HEK293T (cell line): ENCODE results near the gene CCDC149.

Experiments
- CTCF ChIA-PET: fragments of 350-600 bp; formaldehyde crosslinking; extraction: SDS; loops from one replicate; lab custom pipeline; 2021; ENCODE audit warnings: antibody characterized with exemption, inconsistent platforms; lab: Yijun Ruan, JAX
- POLR2A ChIA-PET: fragments of 350-600 bp; formaldehyde crosslinking; extraction: SDS; loops from one replicate; lab custom pipeline; 2020; ENCODE audit warnings: antibody characterized with exemption, inconsistent platforms; lab: Yijun Ruan, JAX
- DNase-seq: peaks from one replicate; pipeline ENCODE4 v3.0.0; 2012; ENCODE audit warnings: mixed read lengths; ENCODE audit errors: extremely low spot score
- ARNT ChIP-seq: fragments of 450-650 bp; IDR thresholded peaks from 2 replicates; pipeline ENCODE4 v1.6.1; 2017; ENCODE audit warnings: mild to moderate bottlenecking
- BHLHE40 ChIP-seq: fragments of 450-650 bp; IDR thresholded peaks from 2 replicates; pipeline ENCODE4 v1.6.1; 2016; ENCODE audit warnings: mild to moderate bottlenecking, moderate library complexity, borderline replicate concordance
- CTBP1 ChIP-seq: fragments of 450-650 bp; IDR thresholded peaks from 2 replicates; pipeline ENCODE4 v1.6.1; 2016; ENCODE audit warnings: borderline replicate concordance
- ELF4 ChIP-seq: fragments of 450-650 bp; IDR thresholded peaks from 2 replicates; pipeline ENCODE4 v1.6.1; 2017; ENCODE audit warnings: antibody characterized with exemption
- FOXA1 ChIP-seq: fragments of 450-650 bp; IDR thresholded peaks from 2 replicates; pipeline ENCODE4 v1.6.1; 2016; ENCODE audit warnings: mild to moderate bottlenecking
- FOXK2 ChIP-seq: fragments of 450-650 bp; IDR thresholded peaks from 2 replicates; pipeline ENCODE4 v1.6.1; 2016; ENCODE audit warnings: mild to moderate bottlenecking
- FOXM1 ChIP-seq: fragments of 450-650 bp; IDR thresholded peaks from 2 replicates; pipeline ENCODE4 v1.6.1; 2017; ENCODE audit warnings: mild to moderate bottlenecking, borderline replicate concordance
- HDGF ChIP-seq: fragments of 450-650 bp; IDR thresholded peaks from 2 replicates; pipeline ENCODE4 v1.6.1; 2017; ENCODE audit warnings: antibody characterized with exemption, borderline replicate concordance
- L3MBTL2 ChIP-seq: fragments of 450-650 bp; conservative IDR thresholded peaks from 2 replicates; pipeline ENCODE4 v1.6.1; 2016; ENCODE audit warnings: mild to moderate bottlenecking
- LEF1 ChIP-seq: fragments of 450-650 bp; IDR thresholded peaks from 2 replicates; pipeline ENCODE4 v1.6.1; 2017; ENCODE audit warnings: mild to moderate bottlenecking, borderline replicate concordance
- NFRKB ChIP-seq: fragments of 450-650 bp; IDR thresholded peaks from 2 replicates; pipeline ENCODE4 v1.6.1; 2016; ENCODE audit warnings: mild to moderate bottlenecking, moderate library complexity
- SP1 ChIP-seq: fragments of 450-650 bp; IDR thresholded peaks from 2 replicates; pipeline ENCODE4 v1.6.1; 2017
- SUZ12 ChIP-seq: fragments of 450-650 bp; IDR thresholded peaks from 2 replicates; pipeline ENCODE4 v1.6.1; 2016; ENCODE audit warnings: mild to moderate bottlenecking
- TARDBP ChIP-seq: fragments of 450-650 bp; IDR thresholded peaks from 2 replicates; pipeline ENCODE4 v1.6.1; 2016
- ZNF384 ChIP-seq: fragments of 450-650 bp; IDR thresholded peaks from 2 replicates; pipeline ENCODE4 v1.6.1; 2016
- TF ChIP-seq, protein P1 (sequence below): fragments of 450-650 bp; IDR thresholded peaks from 2 replicates; pipeline ENCODE4 v1.6.1; 2016

The CCDC149 gene

DNA sequence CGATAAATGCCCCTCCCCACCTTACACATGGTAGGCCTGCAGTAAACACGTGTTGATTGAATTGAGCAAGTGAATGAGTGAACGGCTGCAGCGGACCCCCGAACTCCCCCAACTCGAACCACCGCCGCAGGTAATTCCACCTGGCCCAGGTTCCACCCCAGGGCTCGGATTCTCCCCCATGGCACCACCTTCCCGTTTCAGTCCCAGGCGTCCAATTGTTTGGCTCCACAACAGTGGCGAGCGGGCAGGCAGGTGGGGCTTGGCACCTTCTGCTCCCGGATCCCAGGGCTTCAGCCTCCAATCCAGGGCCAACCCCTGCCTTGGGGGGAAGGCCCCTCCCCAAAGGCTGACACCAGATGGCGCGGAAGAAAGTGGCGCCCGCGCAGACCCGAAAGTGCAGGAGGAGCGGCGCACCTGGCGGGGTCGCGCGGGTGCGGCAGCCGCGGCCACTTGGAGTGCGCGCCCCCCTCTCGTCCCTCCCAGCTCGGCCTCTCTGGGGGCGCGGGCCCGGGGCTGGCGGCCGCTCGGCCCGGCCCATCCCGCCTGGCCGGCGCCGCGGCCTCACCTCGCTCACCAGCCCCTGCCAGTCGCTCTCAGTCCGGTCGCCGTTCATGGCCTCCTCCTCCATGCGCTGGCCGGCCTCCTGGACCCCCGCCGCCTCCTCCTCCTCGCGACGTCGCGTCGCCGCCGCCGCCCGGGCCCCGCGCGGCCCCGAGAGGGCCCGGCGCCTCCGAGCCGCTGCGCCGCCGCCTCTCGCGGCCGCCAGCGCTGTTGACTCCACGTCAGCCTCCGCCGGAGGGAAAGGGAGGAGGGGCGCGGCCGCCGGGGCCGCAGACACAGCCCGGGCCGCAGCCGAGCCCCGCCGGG, at the start of gene CCDC149:
TSS of gene CCDC149 (minus strand) at position 791 of the 867 bp plus-strand sequence. CDS start at position 613, 178 bp downstream.
- TF ChIP-seq FOXK2: no peak
- TF ChIP-seq CTBP1: no peak
- TF ChIP-seq BHLHE40: no peak
- TF ChIP-seq SP1: no peak
- no peak for TF ChIP-seq TARDBP
- POLR2A ChIA-PET: no interaction called here
- CTCF ChIA-PET: no interaction called here
- DNase-seq: no peak

DNA sequence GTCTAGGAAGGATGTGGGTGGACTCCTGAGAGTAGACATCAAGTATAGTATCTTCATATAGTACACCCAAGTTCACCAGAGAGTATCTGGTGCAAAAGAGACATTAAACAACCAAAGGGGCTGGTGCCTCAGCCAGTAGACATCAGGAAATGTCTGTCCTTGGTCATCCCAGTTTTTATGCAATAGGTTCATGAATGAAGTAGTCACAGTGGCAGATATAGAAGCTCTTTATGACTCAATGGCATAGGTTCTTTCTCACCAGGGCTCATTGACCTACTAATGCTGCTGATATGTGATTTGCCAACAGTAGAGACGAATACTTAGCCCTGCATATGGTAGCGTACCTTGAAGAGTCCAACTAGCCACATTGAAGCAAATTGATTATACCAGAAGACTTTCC, 45.0 kb upstream of the CCDC149 start:
- ChIA-PET CTCF (no interaction called here), POLR2A (no interaction called here)
- no peak for DNase-seq
- TF ChIP-seq FOXK2: no peak
- no peak for TF ChIP-seq HDGF
- no peak for TF ChIP-seq L3MBTL2
- no peak for TF ChIP-seq ELF4
- TF ChIP-seq FOXM1: no peak
- TF ChIP-seq NFRKB: no peak
- no peak for TF ChIP-seq TARDBP
- no peak for TF ChIP-seq CTBP1
- TF ChIP-seq, protein P1, sequence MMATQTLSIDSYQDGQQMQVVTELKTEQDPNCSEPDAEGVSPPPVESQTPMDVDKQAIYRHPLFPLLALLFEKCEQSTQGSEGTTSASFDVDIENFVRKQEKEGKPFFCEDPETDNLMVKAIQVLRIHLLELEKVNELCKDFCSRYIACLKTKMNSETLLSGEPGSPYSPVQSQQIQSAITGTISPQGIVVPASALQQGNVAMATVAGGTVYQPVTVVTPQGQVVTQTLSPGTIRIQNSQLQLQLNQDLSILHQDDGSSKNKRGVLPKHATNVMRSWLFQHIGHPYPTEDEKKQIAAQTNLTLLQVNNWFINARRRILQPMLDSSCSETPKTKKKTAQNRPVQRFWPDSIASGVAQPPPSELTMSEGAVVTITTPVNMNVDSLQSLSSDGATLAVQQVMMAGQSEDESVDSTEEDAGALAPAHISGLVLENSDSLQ: no peak
- no peak for TF ChIP-seq FOXA1
- TF ChIP-seq BHLHE40: no peak

DNA sequence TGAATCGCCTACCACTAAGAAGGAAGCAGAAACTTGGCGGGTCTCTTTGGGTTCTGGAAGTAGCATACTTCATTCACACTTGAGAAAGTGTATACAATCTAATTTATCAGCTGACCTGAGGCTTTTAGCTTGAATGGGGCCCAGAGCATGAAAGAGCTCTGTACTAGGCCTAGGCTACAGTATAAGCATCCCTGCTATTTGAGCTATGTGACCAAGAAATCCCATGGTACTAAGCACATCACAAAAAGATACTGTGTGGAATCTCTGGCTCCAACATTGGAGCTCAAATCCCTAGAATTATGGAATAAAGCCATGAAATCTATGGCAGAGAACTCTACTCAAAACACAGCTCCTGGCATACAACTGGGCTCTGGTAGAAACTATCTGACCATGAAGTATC, 43.9 kb upstream of the CCDC149 start:
- TF ChIP-seq FOXA1 (no peak), TARDBP (no peak), HDGF (no peak), ARNT (no peak), CTBP1 (no peak), ZNF384 (no peak), BHLHE40 (no peak), FOXM1 (no peak), LEF1 (no peak), SUZ12 (no peak), L3MBTL2 (no peak)
- POLR2A ChIA-PET: no interaction called here
- no peak for DNase-seq
- CTCF ChIA-PET: no interaction called here

DNA sequence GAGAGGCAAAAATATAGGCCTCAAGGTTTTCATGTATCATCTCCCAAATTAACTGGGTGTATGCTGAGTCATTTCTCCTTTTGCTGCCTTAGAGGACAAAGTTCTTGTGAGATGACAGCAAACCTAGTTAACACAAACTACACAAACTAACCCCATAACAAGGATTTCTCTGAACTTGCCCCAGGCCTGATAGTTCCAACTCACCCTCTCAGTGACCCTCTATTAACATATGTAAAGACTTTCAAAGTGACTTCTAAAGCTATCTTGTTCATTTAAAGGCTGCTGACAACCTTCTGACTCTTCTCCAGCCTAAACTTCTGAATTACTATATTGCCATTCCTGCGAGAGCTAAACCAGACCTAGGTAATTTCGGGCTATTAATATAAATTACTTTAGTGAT, 43.2 kb upstream of the CCDC149 start:
- CTCF ChIA-PET: no interaction called here
- TF ChIP-seq NFRKB (no peak), TARDBP (no peak), ARNT (no peak), ELF4 (no peak), ZNF384 (no peak), FOXA1 (no peak), BHLHE40 (no peak), SP1 (no peak), SUZ12 (no peak)
- TF ChIP-seq, protein P1: no peak
- POLR2A ChIA-PET: no interaction called here
- no peak for DNase-seq

DNA sequence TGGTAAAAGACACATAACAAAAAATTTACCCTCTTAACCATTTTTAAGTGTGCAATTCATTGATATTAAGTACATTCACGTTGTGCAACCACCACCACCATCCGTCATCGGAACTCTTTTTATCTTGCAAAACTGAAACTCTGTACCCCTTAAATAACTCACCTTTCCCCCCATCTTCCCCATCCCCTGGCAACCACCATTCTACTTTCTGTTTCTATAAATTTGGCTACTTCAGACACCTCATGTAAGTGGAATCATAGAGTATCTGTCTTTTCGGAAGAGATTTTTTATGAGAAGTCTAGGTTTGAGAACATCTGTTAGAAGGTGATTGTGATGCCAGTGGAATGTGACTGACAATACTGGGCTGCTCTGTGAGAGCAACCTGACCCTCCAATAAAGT, 39.8 kb upstream of the CCDC149 start:
- POLR2A ChIA-PET: no interaction called here
- CTCF ChIA-PET: no interaction called here
- DNase-seq: no peak
- TF ChIP-seq SUZ12 (no peak), ZNF384 (no peak)

DNA sequence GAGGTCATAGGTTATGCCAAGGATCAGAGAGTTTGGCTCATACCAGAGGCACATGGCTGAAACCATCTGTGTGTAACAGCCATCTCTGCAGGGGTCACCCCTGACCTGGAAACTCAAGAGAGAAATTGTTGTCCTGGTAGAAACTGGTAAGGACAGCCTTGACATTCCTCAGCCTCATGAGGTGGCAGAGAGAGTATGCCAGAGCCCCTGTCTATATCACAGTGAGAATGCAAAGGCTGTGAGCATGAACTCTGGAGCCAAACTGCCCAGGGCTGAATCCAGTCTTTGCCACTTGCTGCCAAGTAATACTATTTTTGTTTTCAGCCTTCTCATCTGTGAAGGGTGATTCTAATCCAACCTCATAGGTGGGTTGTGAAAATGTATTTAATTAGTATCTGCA, 37.1 kb upstream of the CCDC149 start:
- CTCF ChIA-PET: interaction anchor here (1.8 kb wide), 1 partner anchor 214 kb away, joined by 3 read pairs; no protein-coding TSS in a partner anchor
- TF ChIP-seq HDGF: no peak
- TF ChIP-seq BHLHE40: no peak
- TF ChIP-seq ARNT: no peak
- TF ChIP-seq NFRKB: no peak
- TF ChIP-seq FOXA1: no peak
- POLR2A ChIA-PET: no interaction called here
- DNase-seq: no peak

DNA sequence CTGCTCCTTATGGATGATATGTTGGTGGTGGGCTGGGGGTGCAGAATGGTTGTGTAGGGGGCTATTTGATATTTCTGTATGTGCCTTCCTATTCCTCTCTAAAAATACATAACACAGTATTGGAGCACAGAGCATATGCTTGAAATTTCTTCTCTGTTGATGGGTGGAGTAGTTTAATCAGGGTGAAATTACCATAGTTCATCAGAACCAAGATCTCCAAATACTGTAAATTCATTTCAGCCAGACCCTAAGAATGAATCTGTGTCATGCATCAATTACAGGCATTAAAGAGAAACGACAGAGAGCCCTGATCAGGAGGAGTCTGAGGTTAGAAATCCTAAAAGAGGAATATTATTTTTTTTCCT, 25.1 kb upstream of the CCDC149 start:
- ChIA-PET POLR2A (no interaction called here), CTCF (no interaction called here)
- TF ChIP-seq NFRKB: no peak
- TF ChIP-seq ZNF384: no peak
- no peak for TF ChIP-seq TARDBP
- TF ChIP-seq ELF4: no peak
- TF ChIP-seq L3MBTL2: no peak
- TF ChIP-seq, protein P1: no peak
- no peak for TF ChIP-seq CTBP1
- TF ChIP-seq BHLHE40: no peak
- TF ChIP-seq HDGF: no peak
- TF ChIP-seq LEF1: no peak
- no peak for TF ChIP-seq SUZ12
- no peak for TF ChIP-seq ARNT
- no peak for TF ChIP-seq SP1
- TF ChIP-seq FOXA1: no peak
- TF ChIP-seq FOXK2: no peak
- no peak for TF ChIP-seq FOXM1
- no peak for DNase-seq
